Activated T-helper 17 cell treated with anti-CD3 and anti-CD28 coated beads, Interleukin-2, amount 50 U/mL, for 72 hours (primary cell): ENCODE results near the gene KCNJ6. TPM values are rescaled to one million over a fixed set of nuclear protein-coding genes. Genes with fewer than 3 reads are reported as not detected.
A peak's percentile ranks its signal among the peaks of the same experiment; 100 is the strongest.
"Not testable (repeated sequence)": the region's sequence is repeated elsewhere in the genome, so short reads cannot be mapped to it uniquely, and the experiment has no call there.

Experiments used
- ATAC-seq: fragments of 150-1000 bp; cut with Tn5 transposase; replicated peaks from 2 replicates; pipeline ENCODE4 v1.10.0; 2021; ENCODE audit warnings: mild to moderate bottlenecking, moderate library complexity
- H3K27ac Mint-ChIP-seq: one replicate; pipeline ENCODE4 v1.8.0; 2022; ENCODE audit warnings: mixed read lengths
- H3K27me3 Mint-ChIP-seq: one replicate; pipeline ENCODE4 v1.8.0; 2022; ENCODE audit warnings: mixed read lengths
- H3K36me3 Mint-ChIP-seq: one replicate; pipeline ENCODE4 v1.8.0; 2022; ENCODE audit warnings: low read depth, mild to moderate bottlenecking, mixed read lengths
- H3K4me1 Mint-ChIP-seq: one replicate; pipeline ENCODE4 v1.8.0; 2022; ENCODE audit warnings: mixed read lengths
- H3K4me3 Mint-ChIP-seq: one replicate; pipeline ENCODE4 v1.8.0; 2022; ENCODE audit warnings: mild to moderate bottlenecking, mixed read lengths
- H3K9me3 Mint-ChIP-seq: one replicate; pipeline ENCODE4 v1.8.0; 2022; ENCODE audit warnings: mixed read lengths
- total RNA-seq, 2 donors: library from RNA; stranded (reverse); gene quantifications; one replicate each; pipeline ENCODE4 v1.2.3, GENCODE V29; 2022

The KCNJ6 gene
- total RNA-seq, 2 donors from 2014 or later = not detected

- peaks cover 49% of the 10 kb centered on the region for H3K27me3 Mint-ChIP-seq
- not testable (repeated sequence) for H3K9me3 Mint-ChIP-seq, ATAC-seq, H3K4me1 Mint-ChIP-seq, H3K36me3 Mint-ChIP-seq, H3K4me3 Mint-ChIP-seq, H3K27ac Mint-ChIP-seq
These were observed 4.0 kb upstream of the KCNJ6 start for GRCh38 chr21:37920302-37920701.

DNA sequence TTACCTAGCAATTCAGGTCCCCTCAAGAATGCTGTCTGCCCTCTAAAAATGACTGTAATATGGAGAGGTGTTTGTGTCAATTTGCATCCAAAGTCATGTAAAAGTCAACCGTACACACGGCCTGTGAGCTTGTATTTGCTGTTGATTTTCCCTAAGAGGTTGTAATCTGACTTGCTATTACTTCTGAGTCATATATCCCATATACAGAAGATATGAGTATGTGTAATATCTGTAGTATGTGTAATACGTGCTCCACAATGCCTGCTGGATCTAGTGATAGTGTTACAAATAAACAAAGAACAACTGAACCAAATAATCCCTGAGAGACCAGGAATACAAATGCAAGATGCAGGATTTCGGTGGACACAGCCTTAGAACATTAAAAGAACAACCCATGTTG lies 1.4 kb upstream of the KCNJ6 start:
- no peak overlapping the region for H3K27ac Mint-ChIP-seq
- H3K4me3 Mint-ChIP-seq = no peak overlapping the region
- no peaks in the 10 kb centered on the region for H3K36me3 Mint-ChIP-seq
- peak; percentile 69 for ATAC-seq
- H3K9me3 Mint-ChIP-seq = peaks cover 4% of the 10 kb centered on the region
- H3K4me1 Mint-ChIP-seq = no peaks in the 10 kb centered on the region
- H3K27me3 Mint-ChIP-seq = peaks cover 63% of the 10 kb centered on the region

DNA sequence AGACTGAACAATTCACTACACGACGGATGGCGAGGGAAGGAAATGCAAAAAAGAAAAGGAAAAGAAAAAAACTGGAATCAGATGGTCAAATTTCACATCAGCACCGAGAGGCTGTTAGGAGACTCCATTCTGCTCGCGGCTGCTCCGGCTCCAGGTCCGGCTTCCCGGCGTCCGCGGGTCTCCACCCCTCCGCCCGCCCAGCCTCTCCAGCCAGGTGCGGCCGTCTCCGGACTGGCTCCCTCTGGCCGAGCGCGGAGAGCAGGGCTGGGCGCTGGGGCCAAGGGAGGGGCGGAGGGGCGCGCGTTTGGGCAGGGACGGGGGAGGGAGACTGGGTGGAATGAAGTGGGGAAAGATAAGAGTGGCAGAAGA lies 332 bp downstream of the KCNJ6 start:
- Mint-ChIP-seq H3K4me1 (no peaks in the 10 kb centered on the region), H3K27me3 (peaks cover 57% of the 10 kb centered on the region), H3K4me3 (no peak overlapping the region), H3K9me3 (peaks cover 4% of the 10 kb centered on the region), H3K27ac (no peak overlapping the region), H3K36me3 (no peaks in the 10 kb centered on the region)
- ATAC-seq = no peak

- Mint-ChIP-seq H3K4me3 (no peak overlapping the region), H3K4me1 (no peaks in the 10 kb centered on the region), H3K9me3 (peaks cover 4% of the 10 kb centered on the region), H3K27me3 (peaks cover 55% of the 10 kb centered on the region), H3K27ac (no peak overlapping the region), H3K36me3 (no peaks in the 10 kb centered on the region)
- ATAC-seq = no peak
These were observed 753 bp downstream of the KCNJ6 start for GRCh38 chr21:37915497-37915911.

DNA sequence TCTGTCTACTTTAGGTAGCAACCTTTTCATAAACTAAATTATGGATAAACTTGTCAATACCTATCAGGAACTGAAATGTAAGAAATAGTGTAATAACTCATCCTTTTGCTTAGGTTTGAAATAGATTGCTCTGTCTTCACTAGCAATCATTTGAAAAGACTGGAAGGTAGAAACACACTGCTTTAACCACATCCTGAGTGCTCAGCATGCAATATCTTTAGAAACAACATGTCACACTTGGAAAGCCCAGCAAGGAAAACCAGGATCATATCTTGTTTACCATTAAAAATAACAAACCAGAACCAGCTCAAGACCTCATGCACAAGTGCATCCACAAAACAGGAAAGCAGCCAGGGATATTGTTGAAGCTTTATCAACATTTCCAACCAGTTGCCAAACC lies 3.6 kb downstream of the KCNJ6 start:
- Mint-ChIP-seq H3K4me1 (no peaks in the 10 kb centered on the region), H3K4me3 (no peak overlapping the region), H3K36me3 (no peaks in the 10 kb centered on the region), H3K27ac (no peak overlapping the region), H3K27me3 (peaks cover 54% of the 10 kb centered on the region), H3K9me3 (no peaks in the 10 kb centered on the region)
- ATAC-seq = no peak

- Mint-ChIP-seq H3K36me3 (no peaks in the 10 kb centered on the region), H3K4me3 (no peak overlapping the region), H3K4me1 (no peaks in the 10 kb centered on the region), H3K27ac (no peak overlapping the region), H3K27me3 (peaks cover 47% of the 10 kb centered on the region), H3K9me3 (no peaks in the 10 kb centered on the region)
- no peak for ATAC-seq
These were observed 6.3 kb downstream of the KCNJ6 start for GRCh38 chr21:37909936-37910335.

GRCh38 chr21:37908691-37909090 lies 7.6 kb downstream of the KCNJ6 start:
- H3K9me3 Mint-ChIP-seq = no peaks in the 10 kb centered on the region

GRCh38 chr21:37907076-37907475 lies 9.2 kb downstream of the KCNJ6 start:
- no peaks in the 10 kb centered on the region for H3K9me3 Mint-ChIP-seq
- peaks cover 30% of the 10 kb centered on the region for H3K27me3 Mint-ChIP-seq
- H3K36me3 Mint-ChIP-seq = no peaks in the 10 kb centered on the region
- no peak overlapping the region for H3K27ac Mint-ChIP-seq
- no peaks in the 10 kb centered on the region for H3K4me1 Mint-ChIP-seq
- H3K4me3 Mint-ChIP-seq = no peak overlapping the region
- no peak for ATAC-seq

More at GRCh38 chr21:37908691-37909090, 7.6 kb downstream of the KCNJ6 start:
- no peak overlapping the region for H3K4me3 Mint-ChIP-seq
- no peaks in the 10 kb centered on the region for H3K36me3 Mint-ChIP-seq
- H3K27ac Mint-ChIP-seq = no peak overlapping the region
- no peaks in the 10 kb centered on the region for H3K4me1 Mint-ChIP-seq
- no peak for ATAC-seq
- H3K27me3 Mint-ChIP-seq = peaks cover 38% of the 10 kb centered on the region

GRCh38 chr21:37905291-37905690 lies 11.0 kb downstream of the KCNJ6 start:
- Mint-ChIP-seq H3K27me3 (peaks cover 31% of the 10 kb centered on the region), H3K4me1 (no peaks in the 10 kb centered on the region), H3K4me3 (no peak overlapping the region), H3K9me3 (no peaks in the 10 kb centered on the region), H3K36me3 (no peaks in the 10 kb centered on the region), H3K27ac (no peak overlapping the region)
- ATAC-seq = no peak

DNA sequence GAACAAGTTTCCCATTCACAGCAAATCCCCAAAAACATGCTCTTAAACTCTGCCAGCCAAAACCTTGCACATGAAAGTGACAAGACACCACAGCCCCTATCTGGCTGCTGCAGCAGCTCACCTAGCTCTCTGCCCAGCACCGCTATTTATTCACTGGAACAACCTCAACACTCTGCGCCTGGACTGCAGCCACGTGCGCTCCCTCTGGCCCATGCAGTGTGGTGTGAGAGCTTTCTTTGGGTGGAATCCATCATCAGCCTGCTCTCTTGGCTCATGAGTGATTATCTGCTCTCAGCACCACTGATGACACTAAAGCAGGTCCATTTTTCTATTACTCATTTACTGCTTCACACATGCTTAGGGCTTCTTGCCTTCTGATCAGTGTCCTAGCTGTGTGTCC lies 11.4 kb downstream of the KCNJ6 start:
- Mint-ChIP-seq H3K4me1 (no peaks in the 10 kb centered on the region), H3K9me3 (no peaks in the 10 kb centered on the region), H3K27me3 (peaks cover 30% of the 10 kb centered on the region), H3K36me3 (no peaks in the 10 kb centered on the region), H3K4me3 (no peak overlapping the region), H3K27ac (no peak overlapping the region)
- no peak for ATAC-seq

DNA sequence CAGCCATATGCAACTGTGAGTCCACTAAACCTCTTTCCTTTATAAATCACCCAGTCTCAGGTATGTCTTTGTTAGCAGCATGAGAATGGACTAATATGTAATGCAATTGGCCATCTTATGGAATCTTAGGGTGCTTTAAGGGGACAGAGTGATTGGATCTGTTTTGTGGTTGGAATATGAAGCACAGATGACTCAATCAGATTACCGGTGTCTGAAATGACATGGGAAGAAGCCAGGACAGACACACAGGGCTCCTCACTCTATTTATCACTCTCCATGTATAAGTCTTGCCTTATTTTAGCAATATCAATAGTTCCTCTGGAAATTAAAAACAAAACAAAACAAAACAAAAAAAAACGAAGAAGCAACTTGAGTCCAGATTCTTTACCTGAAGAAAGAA lies 12.9 kb downstream of the KCNJ6 start:
- H3K27ac Mint-ChIP-seq = no peak overlapping the region
- H3K4me3 Mint-ChIP-seq = no peak overlapping the region
- no peak for ATAC-seq
- no peaks in the 10 kb centered on the region for H3K36me3 Mint-ChIP-seq
- H3K4me1 Mint-ChIP-seq = no peaks in the 10 kb centered on the region
- peaks cover 29% of the 10 kb centered on the region for H3K27me3 Mint-ChIP-seq
- no peaks in the 10 kb centered on the region for H3K9me3 Mint-ChIP-seq

DNA sequence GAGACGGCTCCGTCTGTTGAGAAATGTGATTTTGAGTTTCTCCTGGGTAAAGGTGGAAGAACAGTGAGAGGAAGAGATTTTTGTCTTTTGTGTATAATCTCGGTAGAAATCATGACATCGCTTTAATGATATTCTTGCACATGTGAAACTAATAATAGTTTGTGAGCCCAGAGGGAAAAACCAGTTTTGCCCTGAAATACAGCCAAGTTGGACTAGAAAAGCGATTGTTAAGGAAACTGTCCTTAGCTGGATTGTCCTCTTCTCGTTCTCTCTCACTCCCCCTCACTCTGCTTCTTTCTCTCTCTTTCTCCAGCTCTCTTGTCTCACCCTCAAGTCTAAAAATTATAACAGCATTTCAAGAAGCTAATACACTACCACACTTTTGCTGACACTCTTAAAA lies 17.1 kb downstream of the KCNJ6 start:
- Mint-ChIP-seq H3K4me3 (no peak overlapping the region), H3K9me3 (no peaks in the 10 kb centered on the region), H3K27me3 (peaks cover 21% of the 10 kb centered on the region), H3K4me1 (no peaks in the 10 kb centered on the region), H3K27ac (no peak overlapping the region), H3K36me3 (no peaks in the 10 kb centered on the region)
- no peak for ATAC-seq

- ATAC-seq = no peak
- peaks cover 24% of the 10 kb centered on the region for H3K27me3 Mint-ChIP-seq
These were observed 19.5 kb downstream of the KCNJ6 start for GRCh38 chr21:37896788-37897187.

DNA sequence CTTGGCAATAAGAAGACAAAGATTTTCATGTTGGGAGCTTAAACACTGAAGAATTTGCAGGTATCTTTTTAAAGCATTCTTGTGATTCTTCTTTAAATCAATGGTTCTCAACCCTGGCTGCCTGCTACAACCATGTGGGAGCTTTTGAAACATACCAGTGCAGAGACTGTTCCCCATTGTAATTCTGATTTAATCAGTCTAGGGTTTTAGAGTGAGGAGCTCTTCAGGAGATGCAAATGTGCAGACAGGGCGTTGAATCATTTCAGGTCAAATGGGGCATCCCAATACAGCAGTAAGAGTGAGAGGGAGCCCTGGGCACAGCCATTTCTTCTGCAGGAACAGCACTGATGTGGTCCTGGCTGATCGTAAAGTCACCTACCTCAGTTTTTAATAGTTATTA lies 24.3 kb downstream of the KCNJ6 start:
- no peak for ATAC-seq
- no peaks in the 10 kb centered on the region for H3K4me1 Mint-ChIP-seq
- no peak overlapping the region for H3K4me3 Mint-ChIP-seq
- peaks cover 15% of the 10 kb centered on the region for H3K27me3 Mint-ChIP-seq
- no peaks in the 10 kb centered on the region for H3K36me3 Mint-ChIP-seq
- H3K27ac Mint-ChIP-seq = no peak overlapping the region
- no peaks in the 10 kb centered on the region for H3K9me3 Mint-ChIP-seq

More at GRCh38 chr21:37896788-37897187, 19.5 kb downstream of the KCNJ6 start:
- H3K36me3 Mint-ChIP-seq = no peaks in the 10 kb centered on the region
- no peak overlapping the region for H3K4me3 Mint-ChIP-seq
- no peaks in the 10 kb centered on the region for H3K9me3 Mint-ChIP-seq
- no peaks in the 10 kb centered on the region for H3K4me1 Mint-ChIP-seq
- no peak overlapping the region for H3K27ac Mint-ChIP-seq

DNA sequence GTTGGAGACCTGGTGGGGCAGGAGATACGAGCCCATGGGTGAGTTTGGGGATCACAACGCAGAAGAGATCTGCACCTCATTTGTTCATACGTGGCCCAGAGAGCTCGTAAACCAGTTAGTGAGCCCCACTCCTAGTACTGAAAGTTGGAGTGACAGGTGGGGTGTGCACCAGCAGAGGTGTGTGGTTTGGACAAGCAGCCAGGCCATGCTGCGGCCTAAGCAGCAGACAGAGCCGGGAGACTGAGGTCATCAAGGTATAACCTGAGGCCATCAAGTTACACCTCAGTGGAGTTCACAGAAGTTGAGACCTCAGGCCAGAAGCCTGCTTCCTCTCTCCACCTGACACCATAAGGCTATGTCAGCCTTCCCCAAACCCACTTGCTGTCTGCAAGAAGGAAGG lies 27.6 kb downstream of the KCNJ6 start:
- no peaks in the 10 kb centered on the region for H3K4me1 Mint-ChIP-seq
- no peaks in the 10 kb centered on the region for H3K36me3 Mint-ChIP-seq
- peaks cover 16% of the 10 kb centered on the region for H3K27me3 Mint-ChIP-seq
- no peak overlapping the region for H3K27ac Mint-ChIP-seq
- H3K9me3 Mint-ChIP-seq = peaks cover 3% of the 10 kb centered on the region
- no peak for ATAC-seq
- H3K4me3 Mint-ChIP-seq = no peak overlapping the region

GRCh38 chr21:37886726-37887299 lies 29.4 kb downstream of the KCNJ6 start:
- no peak for ATAC-seq
- Mint-ChIP-seq H3K9me3 (peaks cover 3% of the 10 kb centered on the region), H3K36me3 (no peaks in the 10 kb centered on the region), H3K4me3 (no peak overlapping the region), H3K27me3 (peaks cover 16% of the 10 kb centered on the region), H3K4me1 (no peaks in the 10 kb centered on the region), H3K27ac (no peak overlapping the region)
